ENCODE data around the gene RXYLT1. TPM values are rescaled to one million over a fixed set of nuclear protein-coding genes. Genes with fewer than 3 reads are reported as not detected.
A peak's percentile ranks its signal among the peaks of the same experiment; 100 is the strongest.

RXYLT1 gene
- total and polyA plus RNA-seq, 7 donors: 10.3 to 23.5 (median 12.8) TPM

DNA sequence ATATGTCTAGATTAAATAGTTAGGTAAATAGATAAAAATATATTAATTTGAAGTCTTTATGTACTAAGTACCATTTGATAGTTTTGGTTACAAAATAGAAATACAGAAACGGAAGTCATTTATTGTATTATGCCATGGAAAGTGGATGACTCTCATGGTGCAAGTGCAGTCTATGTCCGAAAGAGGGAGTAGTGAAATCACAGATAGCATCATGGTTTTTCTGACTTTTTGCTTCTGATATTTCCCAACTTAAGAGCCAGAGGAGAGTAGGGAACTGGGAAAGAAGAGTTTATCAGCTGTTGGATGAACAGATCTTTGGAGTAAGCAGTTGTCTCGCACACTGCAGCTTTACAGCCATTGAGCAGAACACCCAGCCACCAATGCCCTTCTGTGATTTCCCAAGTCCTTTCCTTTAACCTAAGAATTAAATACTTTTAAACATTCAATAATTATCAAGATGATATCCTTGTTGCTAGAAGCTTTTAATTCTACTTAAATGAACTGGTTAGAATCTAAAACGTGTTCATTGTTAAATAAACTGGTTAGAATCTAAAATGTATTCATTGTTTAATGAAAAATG lies 46.4 kb downstream of the RXYLT1 start:
- H3K9me3 ChIP-seq: no peaks in the 10 kb centered on the region
- H3K4me3 ChIP-seq: no peak overlapping the region
- no peak overlapping the region for H3K27ac ChIP-seq
- intact Hi-C loops (cut with DNase I): no loop called here
- peak in 3 of 4 donors; percentile 37 to 69 (median 68) for ATAC-seq
- WGBS, 3 donors: 15 to 21% (median 16%) methylated on average over 4 of the region's 4 CpGs
- peaks cover 0 to 7% (median 2%) of the 10 kb centered on the region in 3 donors for H3K27me3 ChIP-seq (ENCODE audit: insufficient read depth in 3 of 3, low read length in 2 of 3)
- TF ChIP-seq, protein P1, sequence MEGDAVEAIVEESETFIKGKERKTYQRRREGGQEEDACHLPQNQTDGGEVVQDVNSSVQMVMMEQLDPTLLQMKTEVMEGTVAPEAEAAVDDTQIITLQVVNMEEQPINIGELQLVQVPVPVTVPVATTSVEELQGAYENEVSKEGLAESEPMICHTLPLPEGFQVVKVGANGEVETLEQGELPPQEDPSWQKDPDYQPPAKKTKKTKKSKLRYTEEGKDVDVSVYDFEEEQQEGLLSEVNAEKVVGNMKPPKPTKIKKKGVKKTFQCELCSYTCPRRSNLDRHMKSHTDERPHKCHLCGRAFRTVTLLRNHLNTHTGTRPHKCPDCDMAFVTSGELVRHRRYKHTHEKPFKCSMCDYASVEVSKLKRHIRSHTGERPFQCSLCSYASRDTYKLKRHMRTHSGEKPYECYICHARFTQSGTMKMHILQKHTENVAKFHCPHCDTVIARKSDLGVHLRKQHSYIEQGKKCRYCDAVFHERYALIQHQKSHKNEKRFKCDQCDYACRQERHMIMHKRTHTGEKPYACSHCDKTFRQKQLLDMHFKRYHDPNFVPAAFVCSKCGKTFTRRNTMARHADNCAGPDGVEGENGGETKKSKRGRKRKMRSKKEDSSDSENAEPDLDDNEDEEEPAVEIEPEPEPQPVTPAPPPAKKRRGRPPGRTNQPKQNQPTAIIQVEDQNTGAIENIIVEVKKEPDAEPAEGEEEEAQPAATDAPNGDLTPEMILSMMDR (IDR thresholded peaks at IDR 0.05): peak; percentile 70
- H3K36me3 ChIP-seq (ENCODE audit: insufficient read depth in 1 of 2, low read depth in 1 of 2): no peaks in the 10 kb centered on the region
- no peak for DNase-seq
- H3K4me1 ChIP-seq: no peaks in the 10 kb centered on the region

GRCh38 chr12:63828867-63829266 lies 49.2 kb downstream of the RXYLT1 start:
- TF ChIP-seq, protein P1 (IDR thresholded peaks at IDR 0.05): no peak
- intact Hi-C loops (cut with DNase I): no loop called here
- no peak overlapping the region for H3K4me3 ChIP-seq
- no peaks in the 10 kb centered on the region for H3K9me3 ChIP-seq
- no peaks in the 10 kb centered on the region for H3K4me1 ChIP-seq
- ATAC-seq: no peak
- no peaks in the 10 kb centered on the region for H3K27me3 ChIP-seq (ENCODE audit: insufficient read depth in 3 of 3, low read length in 2 of 3)
- DNase-seq: no peak
- H3K27ac ChIP-seq: no peak overlapping the region
- 83 to 87% (median 83%) methylated on average over 2 of the region's 2 CpGs for WGBS, 3 donors
- H3K36me3 ChIP-seq (ENCODE audit: insufficient read depth in 1 of 2, low read depth in 1 of 2): no peaks in the 10 kb centered on the region

DNA sequence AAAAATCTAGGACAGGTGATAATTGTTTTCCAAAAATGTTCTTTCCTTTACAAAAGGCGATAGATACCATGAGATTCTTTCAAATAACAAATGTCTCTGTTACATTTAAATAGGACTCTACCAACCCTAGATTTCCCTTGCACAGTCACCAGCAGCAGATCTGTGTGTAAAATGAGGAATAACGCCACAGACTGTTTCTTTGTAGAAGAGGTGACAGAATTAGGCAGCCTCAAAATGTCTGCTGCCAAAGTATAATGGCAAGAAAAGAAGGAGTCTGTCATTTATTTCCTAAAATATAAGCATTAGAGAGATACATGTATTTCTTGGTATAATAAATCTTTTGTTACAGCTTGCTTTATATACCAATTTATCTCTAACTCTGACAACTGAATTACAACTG lies 56.3 kb downstream of the RXYLT1 start:
- intact Hi-C loops (cut with DNase I): loop anchor here in 1 of 2 donors (10.0 kb wide), 1 partner anchor 559 kb away; the partner anchor contains the start of gene C12orf56
- Histone ChIP-seq H3K4me3 (no peak overlapping the region), H3K36me3 (ENCODE audit: insufficient read depth in 1 of 2, low read depth in 1 of 2) (no peaks in the 10 kb centered on the region), H3K27me3 (ENCODE audit: insufficient read depth in 3 of 3, low read length in 2 of 3) (no peaks in the 10 kb centered on the region), H3K4me1 (no peaks in the 10 kb centered on the region), H3K9me3 (no peaks in the 10 kb centered on the region), H3K27ac (no peak overlapping the region)
- 67 to 80% (median 74%) methylated on average over 2 of the region's 2 CpGs for WGBS, 3 donors
- TF ChIP-seq, protein P1 (IDR thresholded peaks at IDR 0.05): no peak
- ATAC-seq (no peak), DNase-seq (no peak)

- DNase-seq: no peak
- Histone ChIP-seq H3K27ac (no peak overlapping the region), H3K4me1 (no peaks in the 10 kb centered on the region), H3K27me3 (ENCODE audit: insufficient read depth in 3 of 3, low read length in 2 of 3) (no peaks in the 10 kb centered on the region), H3K4me3 (no peak overlapping the region), H3K36me3 (ENCODE audit: insufficient read depth in 1 of 2, low read depth in 1 of 2) (no peaks in the 10 kb centered on the region), H3K9me3 (no peaks in the 10 kb centered on the region)
- intact Hi-C loops (cut with DNase I): loop anchor here in 1 of 2 donors (10.0 kb wide), 1 partner anchor 558 kb away; the partner anchor contains the start of gene C12orf56
- TF ChIP-seq, protein P1 (IDR thresholded peaks at IDR 0.05): no peak
- no peak for ATAC-seq
- WGBS, 3 donors: 63 to 73% (median 69%) methylated on average over 3 of the region's 3 CpGs
Measured at GRCh38 chr12:63836936-63837335, 57.2 kb downstream of the RXYLT1 start.

- Histone ChIP-seq H3K36me3 (ENCODE audit: insufficient read depth in 1 of 2, low read depth in 1 of 2) (no peaks in the 10 kb centered on the region), H3K27me3 (ENCODE audit: insufficient read depth in 3 of 3, low read length in 2 of 3) (no peaks in the 10 kb centered on the region), H3K4me3 (no peak overlapping the region), H3K9me3 (no peaks in the 10 kb centered on the region), H3K27ac (no peak overlapping the region), H3K4me1 (no peaks in the 10 kb centered on the region)
- WGBS, 3 donors: 90 to 93% (median 91%) methylated on average over 9 of the region's 9 CpGs
- DNase-seq (no peak), ATAC-seq (no peak)
- intact Hi-C loops (cut with DNase I): loop anchor here in 1 of 2 donors (10.0 kb wide), 1 partner anchor 556 kb away; the partner anchor contains the start of gene C12orf56
- TF ChIP-seq, protein P1 (IDR thresholded peaks at IDR 0.05): no peak
Measured at GRCh38 chr12:63838411-63838810, 58.7 kb downstream of the RXYLT1 start.

All from psoas muscle (tissue), 8 donors.